GM10847 (cell line): ENCODE measurements around the gene GALNT2.

Source experiments
- POLR2A ChIP-seq: IDR thresholded peaks from 2 replicates; pipeline ENCODE4 v1.6.1; 2011; ENCODE audit not compliant: insufficient read length; ENCODE audit errors: extremely low read depth

The GALNT2 gene

DNA sequence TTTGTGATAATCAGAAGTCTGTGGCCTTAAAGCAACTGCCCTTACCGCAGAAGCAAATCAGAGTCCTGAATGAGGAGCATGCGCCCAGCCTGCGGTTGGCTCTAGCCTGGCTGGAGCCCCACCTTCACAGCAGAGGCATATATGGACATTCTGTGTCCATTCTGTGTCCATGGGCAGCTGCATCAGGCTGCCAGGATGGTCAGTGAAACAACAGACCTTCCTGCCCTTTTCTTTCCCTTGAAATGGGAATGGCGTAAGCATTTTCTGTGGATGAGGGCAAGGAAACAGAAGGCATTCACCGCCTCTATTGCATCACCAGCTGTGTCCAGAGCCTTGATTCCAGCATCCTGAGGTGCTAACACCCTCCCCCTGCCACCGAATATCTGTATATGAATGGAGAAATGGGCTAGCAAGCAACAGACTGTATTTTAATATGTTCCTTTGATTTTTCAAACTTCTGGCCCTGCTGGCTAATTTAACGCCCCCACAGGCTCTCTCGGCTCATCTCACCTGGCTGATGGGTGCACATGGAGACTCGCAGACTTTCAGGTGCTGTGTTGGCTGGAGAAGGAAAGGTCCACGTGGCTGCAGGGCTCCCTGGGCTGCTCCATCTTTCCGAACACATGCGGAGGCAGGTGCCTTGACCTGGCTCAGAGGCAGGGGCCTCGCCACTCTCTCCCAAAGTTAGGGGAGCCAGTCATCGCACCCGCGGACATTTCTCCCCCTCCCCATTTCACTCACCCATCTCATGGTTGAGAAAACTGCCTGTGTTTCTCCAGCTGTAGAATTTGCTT is 159.2 kb downstream of the GALNT2 start:
- no peak for TF ChIP-seq POLR2A

DNA sequence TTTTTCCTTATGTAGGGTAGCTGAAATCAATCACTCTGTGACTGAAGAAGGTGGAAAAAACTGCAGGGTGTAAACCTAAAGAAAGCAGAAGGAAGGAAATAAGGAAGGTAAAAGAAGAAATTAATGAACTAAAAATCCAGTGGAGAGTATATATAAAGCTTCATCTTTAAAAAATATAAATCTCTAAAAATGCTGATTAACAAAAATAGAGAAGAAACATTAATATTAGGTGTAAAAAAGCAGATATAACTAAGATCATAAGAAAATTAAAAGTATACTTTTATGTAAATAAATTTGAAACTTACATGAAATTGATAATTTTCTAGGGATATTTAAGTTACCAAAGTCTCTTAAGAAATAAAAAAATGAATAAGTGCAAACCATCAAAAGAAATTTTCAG is 159.8 kb downstream of the GALNT2 start:
- TF ChIP-seq POLR2A: no peak

DNA sequence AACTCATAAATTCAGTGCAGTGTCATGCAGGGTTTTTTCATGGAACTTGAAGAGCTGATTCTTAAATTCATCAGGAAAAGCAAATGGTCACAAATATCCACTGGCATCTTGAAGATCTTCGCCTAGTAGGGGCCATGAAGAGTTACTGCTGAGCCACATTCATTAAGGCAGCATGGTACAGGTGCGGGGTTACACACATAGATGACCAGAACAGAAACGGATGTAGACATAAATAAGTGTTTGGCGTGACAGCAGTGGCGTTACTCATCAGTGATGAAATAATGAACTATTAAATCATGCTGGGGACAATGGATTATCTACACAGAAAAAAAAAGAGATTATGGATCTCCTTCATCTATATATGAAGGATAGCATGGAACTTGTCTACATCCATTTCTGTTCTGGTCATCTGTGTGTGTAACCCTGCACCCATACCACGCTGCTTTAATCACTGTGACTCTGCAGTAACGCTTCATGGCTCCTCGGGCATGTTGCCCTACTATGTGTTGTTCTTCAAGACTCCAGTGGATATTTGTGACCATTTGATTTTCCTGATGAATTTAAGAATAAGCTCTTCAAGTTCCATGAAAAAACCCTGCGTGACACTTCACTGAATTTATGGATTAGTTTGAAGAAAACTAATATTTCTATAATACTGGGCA is 161.3 kb downstream of the GALNT2 start:
- no peak for TF ChIP-seq POLR2A

DNA sequence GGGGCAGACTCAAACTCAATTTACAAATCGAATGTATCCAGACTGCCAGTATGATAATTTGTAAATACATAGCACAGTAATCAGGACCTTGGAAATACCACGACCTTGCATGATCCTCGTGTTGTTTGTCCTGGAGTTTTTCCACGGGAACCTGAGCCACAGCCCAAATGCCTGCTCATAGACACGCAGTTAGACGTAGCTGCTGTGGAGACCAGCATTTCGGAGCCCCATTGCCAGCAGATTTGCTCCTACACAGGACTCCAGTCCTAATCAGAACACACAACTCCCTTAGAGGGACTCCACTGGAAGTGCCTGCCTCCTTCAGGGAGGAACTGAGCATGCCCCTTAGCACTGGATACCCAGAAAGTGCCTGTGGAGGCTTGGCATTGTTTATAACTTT is 163.2 kb downstream of the GALNT2 start:
- TF ChIP-seq POLR2A: no peak

DNA sequence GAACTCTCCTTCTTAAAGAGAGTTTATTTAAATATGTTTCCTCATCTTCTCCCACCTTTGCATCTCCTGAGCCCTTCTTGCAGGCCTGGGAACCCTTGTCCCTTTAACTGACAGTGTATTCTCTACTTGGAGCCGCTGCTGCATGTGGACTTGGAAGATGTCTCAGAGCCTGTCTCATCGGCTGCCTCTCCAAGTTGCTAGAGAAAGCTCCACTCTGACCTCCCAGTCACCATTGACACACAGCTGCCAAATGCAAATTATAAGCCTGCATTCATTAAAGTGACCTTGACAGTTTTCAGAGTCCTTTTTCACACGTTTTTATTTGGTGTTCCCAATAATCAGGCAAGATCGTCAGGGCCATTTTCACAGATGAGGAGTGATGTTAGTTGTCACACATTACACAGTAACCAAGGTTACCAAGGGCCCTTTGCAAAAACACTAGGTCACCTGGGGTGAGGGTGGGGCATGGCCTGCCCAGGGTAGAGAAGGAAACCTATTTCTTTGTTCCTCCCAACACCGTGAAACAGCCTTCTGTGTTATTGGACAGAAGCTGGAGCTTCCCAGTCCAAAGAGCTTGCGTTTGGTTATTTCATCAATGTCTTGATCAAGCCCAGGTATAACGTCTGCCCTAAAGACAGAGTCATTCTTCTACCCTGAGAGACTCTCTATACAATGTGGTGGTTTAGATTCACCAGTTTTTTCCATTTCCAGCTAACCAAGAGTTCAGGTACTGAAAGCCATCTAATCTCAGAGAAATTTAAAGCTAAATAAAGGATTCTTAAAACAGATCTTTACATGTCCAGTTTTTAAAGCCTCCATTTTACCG is 164.1 kb downstream of the GALNT2 start:
- no peak for TF ChIP-seq POLR2A

DNA sequence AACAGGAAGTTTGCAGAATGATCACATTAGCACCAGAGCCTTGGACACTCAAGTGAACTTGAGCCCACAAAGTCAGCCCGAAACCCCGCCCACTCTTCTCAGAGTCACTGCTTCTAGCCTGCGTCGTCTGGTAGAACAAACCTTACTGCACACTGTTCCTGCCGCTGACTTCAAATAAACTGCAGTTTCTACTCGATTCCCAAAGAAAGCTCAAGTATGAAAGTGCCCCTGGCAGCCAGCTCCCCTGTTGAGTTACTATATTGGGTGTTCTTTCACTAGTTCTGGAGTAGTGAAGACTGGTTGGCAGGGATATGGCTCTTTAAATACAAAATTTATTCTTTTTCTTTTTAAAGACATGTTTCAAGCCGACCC is 164.7 kb downstream of the GALNT2 start:
- no peak for TF ChIP-seq POLR2A

DNA sequence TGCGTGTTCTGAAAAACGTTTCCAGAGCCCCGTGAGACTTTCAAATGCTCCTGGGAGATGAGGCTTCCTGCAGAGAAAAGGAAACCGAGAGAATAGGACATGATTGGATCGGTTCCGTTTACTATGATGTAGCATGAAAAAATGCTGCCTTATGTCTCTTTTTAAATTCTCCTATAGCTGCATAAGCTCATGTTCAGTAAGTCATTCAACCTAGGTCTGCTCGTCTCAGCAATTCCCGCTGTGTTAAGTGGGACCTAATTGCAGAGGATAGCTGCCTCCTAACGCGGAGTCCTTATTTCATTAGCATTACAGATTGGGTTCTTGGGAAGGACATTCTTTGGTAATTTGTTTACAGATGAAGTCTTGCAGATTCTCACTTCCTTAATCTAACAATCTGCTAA is 165.3 kb downstream of the GALNT2 start:
- TF ChIP-seq POLR2A: no peak

DNA sequence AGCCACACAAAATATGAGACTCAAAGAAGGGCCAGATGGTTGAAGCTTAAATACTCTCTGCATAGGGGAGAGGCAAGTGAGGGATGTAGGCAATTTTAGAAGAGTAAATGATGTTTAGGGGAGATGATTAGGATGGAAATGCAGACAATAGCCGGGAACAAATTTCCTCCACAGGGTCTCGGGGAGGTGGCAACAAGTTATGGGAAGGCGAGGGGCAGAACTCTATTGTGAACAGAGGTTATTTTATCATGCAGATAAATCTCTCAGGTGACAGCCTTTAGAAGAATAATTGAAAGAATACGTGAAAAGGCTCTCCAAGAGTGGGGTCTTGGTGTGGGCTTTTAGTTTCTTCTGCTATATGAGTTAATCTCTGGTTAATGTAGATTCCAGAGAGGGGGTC is 166.7 kb downstream of the GALNT2 start:
- TF ChIP-seq POLR2A: no peak

DNA sequence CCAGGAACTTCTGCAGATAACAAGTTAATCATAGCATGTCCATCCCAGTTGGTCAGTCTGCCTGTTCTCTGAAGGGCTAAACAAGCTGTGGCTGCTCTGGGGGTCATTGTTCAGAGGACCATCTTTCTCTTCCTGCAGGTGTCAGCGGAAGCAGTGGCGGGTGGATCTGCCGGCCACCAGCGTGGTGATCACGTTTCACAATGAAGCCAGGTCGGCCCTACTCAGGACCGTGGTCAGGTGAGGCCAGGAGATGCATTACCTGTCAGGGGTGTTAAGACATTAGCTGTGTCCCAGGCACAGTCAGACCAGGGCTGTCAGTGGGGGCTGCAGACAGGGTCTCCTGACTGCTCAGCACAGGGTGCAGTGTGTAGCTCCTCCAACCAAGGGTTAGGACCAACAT is 168.8 kb downstream of the GALNT2 start:
- TF ChIP-seq POLR2A: no peak

DNA sequence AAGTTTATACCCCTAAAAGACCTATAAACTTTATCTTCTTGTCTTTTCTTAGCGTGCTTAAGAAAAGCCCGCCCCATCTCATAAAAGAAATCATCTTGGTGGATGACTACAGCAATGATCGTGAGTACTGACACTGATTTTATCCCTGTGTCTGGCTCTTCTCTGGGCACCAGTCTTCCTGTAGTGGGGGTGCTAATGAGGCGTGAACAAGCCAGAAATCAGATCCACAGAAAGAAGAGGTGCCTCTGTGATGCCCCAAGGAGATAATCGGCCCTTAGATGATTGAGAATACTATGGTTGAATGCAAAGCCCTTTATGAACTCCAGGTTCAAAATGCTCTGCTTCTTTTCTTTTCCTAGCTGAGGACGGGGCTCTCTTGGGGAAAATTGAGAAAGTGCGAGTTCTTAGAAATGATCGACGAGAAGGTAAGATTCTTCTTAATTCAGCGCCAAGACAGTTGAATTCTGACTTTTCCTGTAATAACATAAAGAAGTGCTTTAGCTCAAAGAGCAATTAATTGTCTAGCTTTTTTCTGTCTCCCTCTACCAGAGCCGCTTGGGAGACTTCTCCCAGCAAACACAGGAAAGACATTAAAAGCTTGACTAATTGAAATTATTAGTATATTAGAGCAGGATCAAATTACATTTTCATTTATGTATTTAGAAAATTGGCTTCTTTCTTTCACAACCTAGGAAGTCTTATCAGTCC is 169.4 kb downstream of the GALNT2 start:
- TF ChIP-seq POLR2A: no peak

DNA sequence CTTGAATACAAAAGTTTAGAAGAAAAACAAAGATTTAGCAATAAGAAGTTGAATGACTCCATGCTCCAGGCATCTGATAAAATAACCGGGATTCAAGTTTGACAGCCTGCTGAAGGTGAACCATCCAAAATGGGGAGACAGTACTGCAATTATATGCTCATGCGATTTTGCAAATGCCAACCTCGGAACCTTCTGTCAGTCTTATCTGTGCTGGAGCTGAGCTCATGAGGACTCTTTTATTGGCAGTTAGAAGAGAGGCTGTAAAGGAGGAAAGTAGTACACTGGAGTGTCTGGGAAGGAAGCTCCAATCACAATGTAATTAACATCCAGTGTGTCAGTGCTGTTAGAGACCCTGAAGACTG is 170.0 kb downstream of the GALNT2 start:
- no peak for TF ChIP-seq POLR2A

DNA sequence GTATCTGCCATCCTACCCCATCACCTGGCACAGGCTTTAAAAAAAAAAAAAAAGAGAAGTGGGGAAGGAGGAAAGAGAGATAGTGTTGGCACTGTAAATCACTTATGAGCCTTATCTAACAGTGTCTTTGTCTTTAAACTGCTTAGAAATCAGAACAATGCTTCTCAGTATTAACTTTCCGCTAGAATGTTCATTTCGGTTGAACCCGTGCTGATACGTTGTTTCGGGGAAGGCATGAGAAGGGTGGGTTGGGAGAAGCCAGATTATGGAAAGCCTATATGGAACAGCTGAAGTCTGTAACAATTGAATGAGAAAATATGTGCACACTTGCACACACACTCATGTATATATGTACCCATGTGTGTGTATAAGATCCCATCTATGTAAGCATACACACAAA is 170.8 kb downstream of the GALNT2 start:
- TF ChIP-seq POLR2A: no peak

DNA sequence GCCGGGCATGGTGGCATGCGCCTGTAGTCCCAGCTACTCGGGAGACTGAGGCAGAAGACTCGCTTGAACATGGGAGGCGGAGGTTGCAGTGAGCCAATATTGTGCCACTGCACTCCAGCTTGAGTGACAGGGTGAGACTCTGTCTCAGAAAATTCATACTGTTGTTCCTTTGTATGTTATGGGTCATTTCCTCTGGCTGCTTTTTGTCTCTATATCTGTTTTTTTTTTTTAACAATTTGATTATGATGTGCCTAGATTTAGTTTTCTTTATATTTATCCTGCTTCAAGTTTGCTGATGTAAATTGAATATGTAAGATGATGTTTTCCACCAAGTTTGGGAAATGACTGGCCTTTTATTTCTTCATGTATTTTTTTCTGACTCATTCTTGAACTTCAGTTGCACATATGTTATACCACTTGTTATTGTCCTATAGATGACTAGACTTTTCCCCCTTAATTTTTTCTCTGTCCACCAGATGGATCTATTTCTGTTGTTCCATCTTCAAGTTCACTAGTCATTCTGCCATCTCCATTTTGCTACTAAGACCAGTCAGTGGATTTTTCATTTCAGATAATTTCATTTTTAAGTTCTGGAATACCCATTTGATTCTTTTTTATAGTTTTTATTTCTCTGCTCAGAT is 173.5 kb downstream of the GALNT2 start:
- no peak for TF ChIP-seq POLR2A

DNA sequence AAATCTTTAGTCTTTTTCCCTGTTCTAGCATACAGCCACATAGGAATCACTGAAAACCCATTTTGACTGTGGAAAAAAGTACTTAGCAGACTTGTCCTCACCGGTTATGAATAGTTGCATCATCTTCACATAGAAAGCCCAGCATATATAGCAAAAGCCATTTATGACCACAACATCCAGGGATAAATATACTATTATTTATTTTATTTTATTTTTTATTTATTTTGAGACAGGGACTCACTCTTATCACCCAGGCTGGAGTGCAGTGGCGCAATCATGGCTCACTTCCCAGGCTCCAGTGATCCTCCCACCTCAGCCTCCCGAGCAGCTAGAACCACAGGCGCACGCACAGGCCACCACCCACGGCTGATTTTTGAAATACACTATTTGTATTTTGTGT is 175.3 kb downstream of the GALNT2 start:
- no peak for TF ChIP-seq POLR2A

DNA sequence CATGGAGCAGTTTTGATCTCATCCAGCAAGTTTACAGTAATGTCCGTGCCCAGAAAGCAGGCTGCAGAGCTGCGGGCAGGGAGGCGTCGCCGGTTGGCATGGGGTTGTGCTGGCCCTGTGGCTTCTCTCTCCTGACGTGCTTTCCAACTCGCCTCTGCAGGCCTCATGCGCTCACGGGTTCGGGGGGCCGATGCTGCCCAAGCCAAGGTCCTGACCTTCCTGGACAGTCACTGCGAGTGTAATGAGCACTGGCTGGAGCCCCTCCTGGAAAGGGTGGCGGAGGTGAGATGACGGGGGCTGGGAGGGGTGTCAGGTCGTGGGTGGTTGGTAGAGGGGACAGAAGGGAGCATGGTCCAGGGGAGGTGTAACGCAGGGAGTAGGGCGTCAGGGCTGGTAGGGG is 176.1 kb downstream of the GALNT2 start:
- TF ChIP-seq POLR2A: no peak
